ENCODE data around the gene SND1. TPM values are rescaled to one million over a fixed set of nuclear protein-coding genes. Genes with fewer than 3 reads are reported as not detected.

Gene SND1
- total and polyA plus RNA-seq, 2 donors (not counting 1 experiment from before 2014, with no cell fraction given) = 44.4 to 165 TPM

DNA sequence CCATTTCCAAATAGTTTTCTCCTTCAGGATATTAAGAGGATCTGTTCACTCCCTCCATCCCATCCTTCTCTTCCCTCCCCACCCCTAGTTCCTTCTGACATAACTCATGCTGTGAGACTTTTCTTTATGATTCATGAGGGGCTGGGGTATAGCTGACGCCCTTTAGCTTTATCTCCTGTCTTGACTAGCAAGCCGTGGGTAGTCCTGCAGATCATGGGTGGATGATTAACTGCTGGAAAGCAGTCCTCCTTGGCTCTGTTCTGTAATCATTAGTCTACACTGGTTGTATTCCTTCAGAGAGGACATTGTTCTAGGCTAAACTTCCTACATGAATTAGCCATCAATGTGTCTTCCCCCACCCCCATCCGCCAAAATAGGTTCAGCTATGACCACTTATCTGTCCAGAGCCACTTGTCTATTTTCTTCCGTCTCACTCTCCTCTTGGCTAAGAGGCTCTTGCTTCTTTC is 243.9 kb downstream of the SND1 start:
- H3K4me1 Mint-ChIP-seq = peaks cover 18% of the 10 kb centered on the region
- H3K27me3 ChIP-seq (replicated peaks in 1 of 4; ENCODE audit: control extremely low read depth in 1 of 4, control insufficient read depth in 3 of 4, insufficient read depth in 4 of 4, low read length in 3 of 4) = no peaks in the 10 kb centered on the region
- no peak for ATAC-seq (ENCODE audit: low read depth)
- H3K36me3 ChIP-seq (replicated peaks in 1 of 2; ENCODE audit: control extremely low read depth in 1 of 2, control insufficient read depth in 1 of 2, extremely low read depth in 1 of 2, insufficient read depth in 2 of 2, low read length in 1 of 2) = peaks cover 0 to 9% of the 10 kb centered on the region in 2 experiments
- H2AFZ ChIP-seq (ENCODE audit: insufficient read depth, low read depth, low read length, poor library complexity, severe bottlenecking) = no peak overlapping the region
- ChIA-PET CTCF (interaction anchor here (0.6 kb wide), 1 partner anchor 1642 kb away, joined by 3 read pairs; no protein-coding TSS in a partner anchor), POLR2A (no interaction called here)
- no CpG with 5 or more reads among the region's 4 CpGs for WGBS (ENCODE audit: insufficient coverage)
- H3K9me3 Mint-ChIP-seq (ENCODE audit: insufficient read depth) = no peaks in the 10 kb centered on the region
- no peak overlapping the region for H3K27ac Mint-ChIP-seq
- peaks cover 11 to 14% of the 10 kb centered on the region in 2 donors for H3K4me1 ChIP-seq (ENCODE audit: control insufficient read depth in 2 of 2, insufficient read depth in 2 of 2, low read length in 2 of 2)
- no peak overlapping the region for H3K4me2 ChIP-seq (replicated peaks; ENCODE audit: low read depth, low read length, poor library complexity, severe bottlenecking)
- H3K9ac ChIP-seq (ENCODE audit: low read length) = no peak overlapping the region
- no peak overlapping the region for H3K4me3 ChIP-seq (ENCODE audit: control extremely low read depth in 1 of 5, extremely low read depth in 1 of 5, insufficient read depth in 1 of 5, low read depth in 2 of 5, low read length in 4 of 5)
- no peak overlapping the region for H3K4me3 Mint-ChIP-seq
- no peak overlapping the region for H3K27ac ChIP-seq (ENCODE audit: low read length in 2 of 2)
- intact Hi-C loops (cut with micrococcal nuclease) = no loop called here
- H4K20me1 ChIP-seq (ENCODE audit: control insufficient read depth, insufficient read depth, low read length, poor library complexity, severe bottlenecking) = no peaks in the 10 kb centered on the region
- no peak for DNase-seq
- no peaks in the 10 kb centered on the region for H3K9me3 ChIP-seq (ENCODE audit: control extremely low read depth in 1 of 3, control insufficient read depth in 2 of 3, insufficient read depth in 1 of 3, low read length in 2 of 3)
- H3K79me2 ChIP-seq (ENCODE audit: control insufficient read depth, insufficient read depth, low read length) = peaks cover 9% of the 10 kb centered on the region
- TF ChIP-seq EZH2 (IDR thresholded peaks at IDR 0.05; ENCODE audit: borderline replicate concordance, insufficient read depth, low read depth, low read length, poor library complexity, severe bottlenecking) = no peak
- TF ChIP-seq, protein P1, sequence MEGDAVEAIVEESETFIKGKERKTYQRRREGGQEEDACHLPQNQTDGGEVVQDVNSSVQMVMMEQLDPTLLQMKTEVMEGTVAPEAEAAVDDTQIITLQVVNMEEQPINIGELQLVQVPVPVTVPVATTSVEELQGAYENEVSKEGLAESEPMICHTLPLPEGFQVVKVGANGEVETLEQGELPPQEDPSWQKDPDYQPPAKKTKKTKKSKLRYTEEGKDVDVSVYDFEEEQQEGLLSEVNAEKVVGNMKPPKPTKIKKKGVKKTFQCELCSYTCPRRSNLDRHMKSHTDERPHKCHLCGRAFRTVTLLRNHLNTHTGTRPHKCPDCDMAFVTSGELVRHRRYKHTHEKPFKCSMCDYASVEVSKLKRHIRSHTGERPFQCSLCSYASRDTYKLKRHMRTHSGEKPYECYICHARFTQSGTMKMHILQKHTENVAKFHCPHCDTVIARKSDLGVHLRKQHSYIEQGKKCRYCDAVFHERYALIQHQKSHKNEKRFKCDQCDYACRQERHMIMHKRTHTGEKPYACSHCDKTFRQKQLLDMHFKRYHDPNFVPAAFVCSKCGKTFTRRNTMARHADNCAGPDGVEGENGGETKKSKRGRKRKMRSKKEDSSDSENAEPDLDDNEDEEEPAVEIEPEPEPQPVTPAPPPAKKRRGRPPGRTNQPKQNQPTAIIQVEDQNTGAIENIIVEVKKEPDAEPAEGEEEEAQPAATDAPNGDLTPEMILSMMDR (IDR thresholded peaks at IDR 0.05) = no peak
- H3K27me3 Mint-ChIP-seq = no peaks in the 10 kb centered on the region

DNA sequence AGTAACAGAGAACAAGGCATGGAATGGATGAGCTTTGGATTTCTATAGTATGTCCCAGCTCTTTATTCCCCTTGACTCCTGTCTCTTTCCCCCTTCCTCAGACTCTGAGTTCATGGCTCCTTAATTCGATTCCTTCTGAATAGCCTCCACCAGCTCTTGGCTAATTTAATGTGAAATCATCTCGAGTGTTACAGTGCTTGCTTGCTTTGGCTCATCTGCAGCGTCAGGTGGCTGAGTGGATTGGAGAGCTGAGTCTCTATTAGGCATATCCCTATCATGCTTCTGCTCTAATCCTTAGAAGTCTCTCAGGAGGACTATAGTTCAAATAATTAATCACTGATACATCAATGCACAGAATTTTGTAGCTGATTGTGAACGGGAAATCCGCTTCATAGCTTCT is 244.7 kb downstream of the SND1 start:
- ChIA-PET POLR2A (no interaction called here), CTCF (interaction anchor here (0.6 kb wide), 1 partner anchor 1641 kb away, joined by 3 read pairs; no protein-coding TSS in a partner anchor)
- TF ChIP-seq EZH2 (IDR thresholded peaks at IDR 0.05; ENCODE audit: borderline replicate concordance, insufficient read depth, low read depth, low read length, poor library complexity, severe bottlenecking) = no peak
- TF ChIP-seq, protein P1 (IDR thresholded peaks at IDR 0.05) = no peak
- H3K27me3 ChIP-seq (replicated peaks in 1 of 4; ENCODE audit: control extremely low read depth in 1 of 4, control insufficient read depth in 3 of 4, insufficient read depth in 4 of 4, low read length in 3 of 4) = no peaks in the 10 kb centered on the region
- intact Hi-C loops (cut with micrococcal nuclease) = no loop called here
- H3K4me1 ChIP-seq (ENCODE audit: control insufficient read depth in 2 of 2, insufficient read depth in 2 of 2, low read length in 2 of 2) = peaks cover 18 to 22% of the 10 kb centered on the region in 2 donors
- H3K4me3 ChIP-seq (ENCODE audit: control extremely low read depth in 1 of 5, extremely low read depth in 1 of 5, insufficient read depth in 1 of 5, low read depth in 2 of 5, low read length in 4 of 5) = no peak overlapping the region
- H3K27ac ChIP-seq (ENCODE audit: low read length in 2 of 2) = no peak overlapping the region
- H3K79me2 ChIP-seq (ENCODE audit: control insufficient read depth, insufficient read depth, low read length) = peaks cover 13% of the 10 kb centered on the region
- Mint-ChIP-seq H3K27ac (no peak overlapping the region), H3K4me1 (peaks cover 25% of the 10 kb centered on the region), H3K9me3 (ENCODE audit: insufficient read depth) (no peaks in the 10 kb centered on the region), H3K27me3 (no peaks in the 10 kb centered on the region), H3K4me3 (no peak overlapping the region)
- H4K20me1 ChIP-seq (ENCODE audit: control insufficient read depth, insufficient read depth, low read length, poor library complexity, severe bottlenecking) = no peaks in the 10 kb centered on the region
- 100% methylated on average over 2 of the region's 5 CpGs for WGBS (ENCODE audit: insufficient coverage)
- H2AFZ ChIP-seq (ENCODE audit: insufficient read depth, low read depth, low read length, poor library complexity, severe bottlenecking) = no peak overlapping the region
- no peak overlapping the region for H3K9ac ChIP-seq (ENCODE audit: low read length)
- DNase-seq = no peak
- no peaks in the 10 kb centered on the region for H3K9me3 ChIP-seq (ENCODE audit: control extremely low read depth in 1 of 3, control insufficient read depth in 2 of 3, insufficient read depth in 1 of 3, low read length in 2 of 3)
- ATAC-seq (ENCODE audit: low read depth) = no peak
- peaks cover 0 to 8% of the 10 kb centered on the region in 2 experiments for H3K36me3 ChIP-seq (replicated peaks in 1 of 2; ENCODE audit: control extremely low read depth in 1 of 2, control insufficient read depth in 1 of 2, extremely low read depth in 1 of 2, insufficient read depth in 2 of 2, low read length in 1 of 2)
- H3K4me2 ChIP-seq (replicated peaks; ENCODE audit: low read depth, low read length, poor library complexity, severe bottlenecking) = no peak overlapping the region

Measured in B cell (primary cell).